ENCODE results near the gene MAP3K6.
A peak's percentile ranks its signal among the peaks of the same experiment; 100 is the strongest.
"Not testable (repeated sequence)": the region's sequence is repeated elsewhere in the genome, so short reads cannot be mapped to it uniquely, and the experiment has no call there.

MAP3K6 gene

GRCh38 chr1:27366411-27367159 is at the start of gene MAP3K6:
Gene MAP3K6 (minus strand): TSS chr1:27366961. CDS start chr1:27366597, 364 bp downstream.
- DNase-seq (ENCODE audit: low read depth, low spot score), result peak; percentile 88

- DNase-seq (ENCODE audit: low read depth, low spot score), result no peak
Measured at GRCh38 chr1:27414091-27414490, 47.3 kb upstream of the MAP3K6 start.

GRCh38 chr1:27413004-27413403 is 46.2 kb upstream of the MAP3K6 start:
- DNase-seq (ENCODE audit: low read depth, low spot score), result no peak

- DNase-seq (ENCODE audit: low read depth, low spot score), result no peak
Measured at GRCh38 chr1:27412502-27412901, 45.7 kb upstream of the MAP3K6 start.

GRCh38 chr1:27410709-27411108 is 43.9 kb upstream of the MAP3K6 start:
- DNase-seq (ENCODE audit: low read depth, low spot score), result no peak

- no peak for DNase-seq (ENCODE audit: low read depth, low spot score)
Measured at GRCh38 chr1:27409669-27410068, 42.9 kb upstream of the MAP3K6 start.

GRCh38 chr1:27408151-27408550 is 41.4 kb upstream of the MAP3K6 start:
- DNase-seq (ENCODE audit: low read depth, low spot score), result no peak

GRCh38 chr1:27406791-27407190 is 40.0 kb upstream of the MAP3K6 start:
- not testable (repeated sequence) for DNase-seq (ENCODE audit: low read depth, low spot score)

- DNase-seq (ENCODE audit: low read depth, low spot score), result no peak
Measured at GRCh38 chr1:27406362-27406680, 39.6 kb upstream of the MAP3K6 start.

GRCh38 chr1:27405598-27406361 is 39.0 kb upstream of the MAP3K6 start:
- not testable (repeated sequence) for DNase-seq (ENCODE audit: low read depth, low spot score)

- peak; percentile 89 for DNase-seq (ENCODE audit: low read depth, low spot score)
Measured at GRCh38 chr1:27405074-27405473, 38.3 kb upstream of the MAP3K6 start.

- no peak for DNase-seq (ENCODE audit: low read depth, low spot score)
Measured at GRCh38 chr1:27403931-27404330, 37.2 kb upstream of the MAP3K6 start.

- no peak for DNase-seq (ENCODE audit: low read depth, low spot score)
Measured at GRCh38 chr1:27403065-27403726, 36.4 kb upstream of the MAP3K6 start.

- peak; percentile 81 for DNase-seq (ENCODE audit: low read depth, low spot score)
Measured at GRCh38 chr1:27402349-27402754, 35.6 kb upstream of the MAP3K6 start.

- no peak for DNase-seq (ENCODE audit: low read depth, low spot score)
Measured at GRCh38 chr1:27400963-27401341, 34.2 kb upstream of the MAP3K6 start.

- no peak for DNase-seq (ENCODE audit: low read depth, low spot score)
Measured at GRCh38 chr1:27400082-27400962, 33.6 kb upstream of the MAP3K6 start.

GRCh38 chr1:27399251-27400025 is 32.7 kb upstream of the MAP3K6 start:
- no peak for DNase-seq (ENCODE audit: low read depth, low spot score)

- DNase-seq (ENCODE audit: low read depth, low spot score), result no peak
Measured at GRCh38 chr1:27398405-27399149, 31.8 kb upstream of the MAP3K6 start.

- DNase-seq (ENCODE audit: low read depth, low spot score), result no peak
Measured at GRCh38 chr1:27397749-27398148, 31.0 kb upstream of the MAP3K6 start.

- no peak for DNase-seq (ENCODE audit: low read depth, low spot score)
Measured at GRCh38 chr1:27397110-27397509, 30.3 kb upstream of the MAP3K6 start.
